Activated CD4-positive, alpha-beta T cell treated with anti-CD3 and anti-CD28 coated beads for 36 hours (primary cell): Measurements from ENCODE around the gene SCN3A. TPM values are rescaled to one million over a fixed set of nuclear protein-coding genes. Genes with fewer than 3 reads are reported as not detected.

Experiments used
- ATAC-seq: fragments of 200-7000 bp; cut with Tn5 transposase; one replicate; pipeline ENCODE4 v1.10.0; 2021; ENCODE audit warnings: mild to moderate bottlenecking, moderate library complexity
- CTCF ChIA-PET: fragments of 350-600 bp; sonication (Branson Sonifier 250); formaldehyde crosslinking; loops from one replicate; lab custom pipeline; 2021; ENCODE audit warnings: antibody characterized with exemption; lab: Charles Lee
- POLR2A ChIA-PET: fragments of 350-600 bp; sonication (Branson Sonifier 250); formaldehyde crosslinking; loops from one replicate; lab custom pipeline; 2021; ENCODE audit warnings: antibody characterized with exemption, inconsistent platforms; lab: Charles Lee
- DNase-seq: peaks from one replicate; pipeline ENCODE4 v3.0.0-alpha.2; 2020
- H3K27ac Mint-ChIP-seq: one replicate; pipeline ENCODE4 v1.8.0; 2021; ENCODE audit warnings: mixed read lengths
- H3K27me3 Mint-ChIP-seq: one replicate; pipeline ENCODE4 v1.8.0; 2021; ENCODE audit warnings: mixed read lengths
- H3K36me3 Mint-ChIP-seq: one replicate; pipeline ENCODE4 v1.8.0; 2021; ENCODE audit warnings: low read depth, mixed read lengths
- H3K4me1 Mint-ChIP-seq: one replicate; pipeline ENCODE4 v1.8.0; 2021; ENCODE audit warnings: mixed read lengths
- H3K4me3 Mint-ChIP-seq: one replicate; pipeline ENCODE4 v1.8.0; 2021; ENCODE audit warnings: mild to moderate bottlenecking, moderate library complexity, mixed read lengths
- H3K9me3 Mint-ChIP-seq: one replicate; pipeline ENCODE4 v1.8.0; 2021; ENCODE audit warnings: low read depth, mixed read lengths
- intact Hi-C, 2 experiments: fragments of 100-400 bp; cut with DNase I in 1 of 2; cut with micrococcal nuclease in 1 of 2; formaldehyde crosslinking; loops; one replicate each; pipeline versions ENCODE4 v1.14.2 to v1.15.1; 2022 to 2024; cut with DNase I, micrococcal nuclease
- total RNA-seq, 2 experiments: library from RNA; stranded (reverse); gene quantifications; one replicate each; pipeline ENCODE4 v1.2.3, GENCODE V29; 2021

Gene SCN3A
- total RNA-seq, 2 experiments from 2014 or later: 0.23 to 0.30 TPM

DNA sequence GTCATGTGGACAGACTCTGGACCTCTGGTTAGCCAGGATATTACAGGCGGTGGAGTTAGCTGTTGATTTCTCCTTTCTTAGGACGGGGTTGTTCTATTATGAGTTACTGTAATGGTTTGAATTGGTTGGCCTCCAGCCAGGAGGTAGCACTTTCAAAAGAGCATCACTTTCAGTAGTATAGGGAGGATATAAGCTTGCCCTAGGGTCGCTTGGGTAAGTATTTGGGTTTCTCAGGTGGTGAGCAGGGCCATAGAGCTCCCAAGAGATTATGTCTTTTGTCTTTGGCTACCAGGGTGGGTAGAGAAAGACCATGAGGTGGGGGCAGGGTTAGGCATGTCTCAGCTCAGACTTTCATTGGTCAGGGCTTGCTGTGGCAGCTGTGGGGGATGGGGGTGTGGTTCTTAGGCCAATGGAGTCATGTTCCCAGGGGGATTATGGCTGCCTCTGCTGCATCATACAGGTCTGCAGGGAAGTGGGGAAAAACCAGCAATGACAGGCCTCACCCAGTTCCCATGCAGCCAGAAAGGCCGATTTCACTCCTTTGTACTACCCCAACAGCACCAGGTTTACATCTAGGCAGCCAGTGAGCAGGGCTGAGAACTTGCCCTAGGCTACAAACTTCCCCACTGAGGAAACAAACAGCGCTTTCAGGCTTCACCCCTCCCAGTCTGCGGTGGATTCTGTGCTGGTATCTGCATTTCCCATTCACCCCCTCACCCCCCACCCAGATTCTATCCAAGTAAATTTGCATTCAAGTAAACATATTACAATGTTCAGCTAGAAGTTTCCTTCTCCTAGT is 159.1 kb downstream of the SCN3A start:
- no peak overlapping the region for H3K27ac Mint-ChIP-seq
- ChIA-PET POLR2A (no interaction called here), CTCF (no interaction called here)
- no peaks in the 10 kb centered on the region for H3K4me1 Mint-ChIP-seq
- no peak overlapping the region for H3K4me3 Mint-ChIP-seq
- intact Hi-C loops: no loop called here
- no peaks in the 10 kb centered on the region for H3K9me3 Mint-ChIP-seq
- ATAC-seq: no peak
- H3K27me3 Mint-ChIP-seq: no peaks in the 10 kb centered on the region
- H3K36me3 Mint-ChIP-seq: no peaks in the 10 kb centered on the region
- DNase-seq: no peak

Other genes with a start within 250 kb of the SCN3A start
- gene SLC38A11, start 248.5 kb downstream of the SCN3A start, total RNA-seq: not detected
- under 1 TPM; 0.07 to 0.14 TPM for gene SCN2A, start 35.4 kb upstream of the SCN3A start, total RNA-seq